ENCODE measurements around the gene DDIT3. TPM values are rescaled to one million over a fixed set of nuclear protein-coding genes. Genes with fewer than 3 reads are reported as not detected.

The DDIT3 gene
- total RNA-seq, 1 donor from 2014 or later, result 42.6 TPM

GRCh38 chr12:57491393-57492280 lies 28.7 kb downstream of the DDIT3 start:
- Mint-ChIP-seq H3K9me3 (ENCODE audit: unreplicated experiment) (no peaks in the 10 kb centered on the region), H3K4me3 (ENCODE audit: unreplicated experiment) (peak overlapping the region; percentile 54), H3K27me3 (ENCODE audit: low read depth, unreplicated experiment) (no peaks in the 10 kb centered on the region), H3K4me1 (ENCODE audit: low read depth, unreplicated experiment) (peaks cover 14% of the 10 kb centered on the region), H3K27ac (ENCODE audit: unreplicated experiment) (peak overlapping the region; percentile 8), H3K36me3 (ENCODE audit: low read depth, unreplicated experiment) (peaks cover 25% of the 10 kb centered on the region)
- Histone ChIP-seq H3K9me3 (ENCODE audit: insufficient read depth, low read depth, low read length) (no peaks in the 10 kb centered on the region), H3K9ac (ENCODE audit: low read length) (no peak overlapping the region), H3K27ac (ENCODE audit: low read depth, low read length) (no peak overlapping the region), H4K20me1 (ENCODE audit: insufficient read depth, low read length) (peaks cover 37% of the 10 kb centered on the region), H3K36me3 (ENCODE audit: insufficient read depth, low read length) (peaks cover 29% of the 10 kb centered on the region), H2AFZ (ENCODE audit: low read depth, low read length) (no peak overlapping the region), H3K27me3 (ENCODE audit: insufficient read depth, low read length) (no peaks in the 10 kb centered on the region), H3K4me2 (ENCODE audit: low read length) (no peak overlapping the region), H3K4me3 (ENCODE audit: insufficient read depth, low read depth, low read length) (no peak overlapping the region), H3K79me2 (ENCODE audit: insufficient read depth, low read length) (peaks cover 38% of the 10 kb centered on the region), H3K4me1 (ENCODE audit: insufficient read depth, low read length) (peaks cover 12% of the 10 kb centered on the region)
- FAIRE-seq (peak; percentile 17), DNase-seq (ENCODE audit: low read depth) (no peak)
- TF ChIP-seq CTCF (IDR thresholded peaks at IDR 0.05; ENCODE audit: insufficient read depth, low read depth, low read length), result no peak
- TF ChIP-seq EZH2 (IDR thresholded peaks at IDR 0.05; ENCODE audit: insufficient read depth, low read length), result no peak

GRCh38 chr12:57490126-57490525 lies 30.2 kb downstream of the DDIT3 start:
- Histone ChIP-seq H3K27ac (ENCODE audit: low read depth, low read length) (no peak overlapping the region), H3K36me3 (ENCODE audit: insufficient read depth, low read length) (peaks cover 28% of the 10 kb centered on the region), H3K4me2 (ENCODE audit: low read length) (no peak overlapping the region), H4K20me1 (ENCODE audit: insufficient read depth, low read length) (peaks cover 36% of the 10 kb centered on the region), H3K9me3 (ENCODE audit: insufficient read depth, low read depth, low read length) (no peaks in the 10 kb centered on the region), H2AFZ (ENCODE audit: low read depth, low read length) (no peak overlapping the region), H3K4me1 (ENCODE audit: insufficient read depth, low read length) (peaks cover 12% of the 10 kb centered on the region), H3K79me2 (ENCODE audit: insufficient read depth, low read length) (peaks cover 38% of the 10 kb centered on the region), H3K9ac (ENCODE audit: low read length) (no peak overlapping the region), H3K4me3 (ENCODE audit: insufficient read depth, low read depth, low read length) (no peak overlapping the region), H3K27me3 (ENCODE audit: insufficient read depth, low read length) (no peaks in the 10 kb centered on the region)
- FAIRE-seq (no peak), DNase-seq (ENCODE audit: low read depth) (no peak)
- H3K9me3 Mint-ChIP-seq (ENCODE audit: unreplicated experiment), result no peaks in the 10 kb centered on the region
- H3K36me3 Mint-ChIP-seq (ENCODE audit: low read depth, unreplicated experiment), result peaks cover 22% of the 10 kb centered on the region
- TF ChIP-seq EZH2 (IDR thresholded peaks at IDR 0.05; ENCODE audit: insufficient read depth, low read length) (no peak), CTCF (IDR thresholded peaks at IDR 0.05; ENCODE audit: insufficient read depth, low read depth, low read length) (no peak)
- H3K27me3 Mint-ChIP-seq (ENCODE audit: low read depth, unreplicated experiment), result no peaks in the 10 kb centered on the region
- no peak overlapping the region for H3K27ac Mint-ChIP-seq (ENCODE audit: unreplicated experiment)
- peak overlapping the region; percentile 93 for H3K4me3 Mint-ChIP-seq (ENCODE audit: unreplicated experiment)
- H3K4me1 Mint-ChIP-seq (ENCODE audit: low read depth, unreplicated experiment), result peaks cover 14% of the 10 kb centered on the region

Data from astrocyte (in vitro differentiated cells and primary cell).